Karpas-422 (cell line): ENCODE measurements around the gene INSIG2. TPM values are rescaled to one million over a fixed set of nuclear protein-coding genes. Genes with fewer than 3 reads are reported as not detected.

Experiments used
- DNase-seq: peaks from one replicate; pipeline ENCODE4 v3.0.0-alpha.2; 2015
- H2AFZ ChIP-seq: fragments of 200-600 bp; sonication (generic); 2 replicates; pipeline ENCODE4 v1.6.1; 2014; ENCODE audit warnings: antibody characterized with exemption, low read length, mixed read lengths
- H3K27ac ChIP-seq: fragments of 200-600 bp; sonication (generic); 2 replicates; pipeline ENCODE4 v1.5.1; 2014; ENCODE audit warnings: mild to moderate bottlenecking, low read length, moderate library complexity
- H3K27me3 ChIP-seq: fragments of 200-600 bp; sonication (generic); 2 replicates; pipeline ENCODE4 v1.6.1; 2014; ENCODE audit warnings: low read length, mixed read lengths
- H3K36me3 ChIP-seq: fragments of 200-600 bp; sonication (generic); 2 replicates; pipeline ENCODE4 v1.6.1; 2014; ENCODE audit warnings: low read length, mixed read lengths; ENCODE audit not compliant: insufficient read depth
- H3K4me1 ChIP-seq: fragments of 200-600 bp; sonication (generic); 2 replicates; pipeline ENCODE4 v1.6.1; 2014; ENCODE audit warnings: mild to moderate bottlenecking, low read length, mixed read lengths
- H3K4me2 ChIP-seq: fragments of 200-600 bp; sonication (generic); 2 replicates; pipeline ENCODE4 v1.6.1; 2014; ENCODE audit warnings: low read length, low read depth, mild to moderate bottlenecking; ENCODE audit not compliant: poor library complexity, severe bottlenecking
- H3K4me3 ChIP-seq: fragments of 200-600 bp; sonication (generic); 2 replicates; pipeline ENCODE4 v1.5.1; 2014; ENCODE audit warnings: mild to moderate bottlenecking, antibody characterized with exemption, low read length, mixed read lengths
- H3K79me2 ChIP-seq: fragments of 200-600 bp; sonication (generic); 2 replicates; pipeline ENCODE4 v1.6.1; 2014; ENCODE audit warnings: mild to moderate bottlenecking, low read length, mixed read lengths
- H3K9ac ChIP-seq: fragments of 200-600 bp; sonication (generic); 2 replicates; pipeline ENCODE4 v1.6.0; 2014; ENCODE audit warnings: low read length
- H3K9me2 ChIP-seq: fragments of 200-600 bp; sonication (generic), shearing (Covaris generic); replicated peaks from 2 replicates; pipeline ENCODE4 v1.6.0; 2014; ENCODE audit warnings: mild to moderate bottlenecking, low read length, moderate library complexity; ENCODE audit not compliant: insufficient read depth
- H3K9me3 ChIP-seq: fragments of 300-700, 200-600 bp; sonication (generic); 2 replicates; pipeline ENCODE4 v1.6.1; 2014; ENCODE audit warnings: low read length, mixed read lengths
- H4K20me1 ChIP-seq: fragments of 200-600 bp; sonication (generic); 2 replicates; pipeline ENCODE4 v1.6.1; 2014; ENCODE audit warnings: mild to moderate bottlenecking, antibody characterized with exemption, low read length, low read depth; ENCODE audit not compliant: insufficient read depth
- total RNA-seq: library from RNA; depleted of rRNA; stranded (reverse); fragments of >200 nt; shearing (Covaris generic); gene quantifications from 2 replicates; pipeline ENCODE4 v1.2.3, GENCODE V29; 2014; ENCODE audit warnings: low replicate concordance; rRNA removed

The INSIG2 gene
- total RNA-seq, 1 experiment from 2014 or later, result 37.6 TPM

GRCh38 chr2:118148133-118148532 lies 59.9 kb downstream of the INSIG2 start:
- Histone ChIP-seq H3K36me3 (no peaks in the 10 kb centered on the region), H3K27ac (no peak overlapping the region), H3K9me2 (no peaks in the 10 kb centered on the region), H3K27me3 (no peaks in the 10 kb centered on the region), H3K4me3 (no peak overlapping the region), H3K4me1 (peaks cover 5% of the 10 kb centered on the region; the same call in 1 of the 2 replicates), H3K4me2 (no peak overlapping the region), H3K9me3 (no peaks in the 10 kb centered on the region), H3K79me2 (no peaks in the 10 kb centered on the region), H2AFZ (no peak overlapping the region), H3K9ac (no peak overlapping the region), H4K20me1 (no peaks in the 10 kb centered on the region)
- no peak for DNase-seq

- H3K27ac ChIP-seq, result no peak overlapping the region
- H3K4me2 ChIP-seq, result no peak overlapping the region
- H4K20me1 ChIP-seq, result no peaks in the 10 kb centered on the region
- H3K4me3 ChIP-seq, result no peak overlapping the region
- no peak overlapping the region for H3K9ac ChIP-seq
- H3K9me3 ChIP-seq, result no peaks in the 10 kb centered on the region
- H2AFZ ChIP-seq, result no peak overlapping the region
- no peak for DNase-seq
- H3K27me3 ChIP-seq, result no peaks in the 10 kb centered on the region
- no peaks in the 10 kb centered on the region for H3K79me2 ChIP-seq
- H3K9me2 ChIP-seq, result no peaks in the 10 kb centered on the region
- peaks cover 5% of the 10 kb centered on the region; the same call in 1 of the 2 replicates for H3K4me1 ChIP-seq
- no peaks in the 10 kb centered on the region for H3K36me3 ChIP-seq
Observed at GRCh38 chr2:118148809-118149208, 60.5 kb downstream of the INSIG2 start.

- H3K9me2 ChIP-seq, result no peaks in the 10 kb centered on the region
- H3K4me1 ChIP-seq, result peaks cover 5% of the 10 kb centered on the region; the same call in 1 of the 2 replicates
- DNase-seq, result no peak
- H3K36me3 ChIP-seq, result no peaks in the 10 kb centered on the region
- H3K27me3 ChIP-seq, result no peaks in the 10 kb centered on the region
- H2AFZ ChIP-seq, result no peak overlapping the region
- H3K9ac ChIP-seq, result no peak overlapping the region
- H3K4me2 ChIP-seq, result no peak overlapping the region
- H3K9me3 ChIP-seq, result no peaks in the 10 kb centered on the region
- H3K79me2 ChIP-seq, result no peaks in the 10 kb centered on the region
- no peak overlapping the region for H3K27ac ChIP-seq
- no peak overlapping the region for H3K4me3 ChIP-seq
- no peaks in the 10 kb centered on the region for H4K20me1 ChIP-seq
Observed at GRCh38 chr2:118150294-118150693, 62.0 kb downstream of the INSIG2 start.

GRCh38 chr2:118151831-118152230 lies 63.6 kb downstream of the INSIG2 start:
- Histone ChIP-seq H3K79me2 (no peaks in the 10 kb centered on the region), H3K4me2 (no peak overlapping the region), H3K4me3 (no peak overlapping the region), H3K36me3 (no peaks in the 10 kb centered on the region), H3K27ac (no peak overlapping the region), H3K9ac (no peak overlapping the region), H3K9me2 (no peaks in the 10 kb centered on the region), H3K9me3 (no peaks in the 10 kb centered on the region), H2AFZ (no peak overlapping the region), H3K4me1 (peaks cover 5% of the 10 kb centered on the region; the same call in 1 of the 2 replicates), H3K27me3 (no peaks in the 10 kb centered on the region), H4K20me1 (no peaks in the 10 kb centered on the region)
- DNase-seq, result no peak

GRCh38 chr2:118153433-118153832 lies 65.2 kb downstream of the INSIG2 start:
- Histone ChIP-seq H3K9me2 (no peaks in the 10 kb centered on the region), H3K4me3 (no peak overlapping the region), H3K27ac (no peak overlapping the region), H3K27me3 (no peaks in the 10 kb centered on the region), H2AFZ (no peak overlapping the region), H3K79me2 (no peaks in the 10 kb centered on the region), H3K4me2 (no peak overlapping the region), H4K20me1 (no peaks in the 10 kb centered on the region), H3K36me3 (no peaks in the 10 kb centered on the region), H3K9me3 (no peaks in the 10 kb centered on the region), H3K4me1 (peaks cover 5% of the 10 kb centered on the region; the same call in 1 of the 2 replicates), H3K9ac (no peak overlapping the region)
- no peak for DNase-seq

GRCh38 chr2:118154176-118154575 lies 65.9 kb downstream of the INSIG2 start:
- no peak overlapping the region for H3K4me2 ChIP-seq
- DNase-seq, result no peak
- H3K9ac ChIP-seq, result no peak overlapping the region
- H3K4me3 ChIP-seq, result no peak overlapping the region
- H3K79me2 ChIP-seq, result no peaks in the 10 kb centered on the region
- H4K20me1 ChIP-seq, result no peaks in the 10 kb centered on the region
- H3K4me1 ChIP-seq, result peaks cover 5% of the 10 kb centered on the region; the same call in 1 of the 2 replicates
- no peaks in the 10 kb centered on the region for H3K36me3 ChIP-seq
- no peak overlapping the region for H3K27ac ChIP-seq
- no peaks in the 10 kb centered on the region for H3K9me2 ChIP-seq
- no peak overlapping the region for H2AFZ ChIP-seq
- no peaks in the 10 kb centered on the region for H3K27me3 ChIP-seq
- no peaks in the 10 kb centered on the region for H3K9me3 ChIP-seq

Other genes starting within 250 kb of the INSIG2 start
- gene CCDC93, start 74.4 kb upstream of the INSIG2 start, total RNA-seq, result 22.6 and 24.6 TPM in 2 replicates